Stimulated activated CD8-positive, alpha-beta memory T cell treated with anti-CD3 and anti-CD28 coated beads, Interleukin-12 subunit alpha, Interleukin-12 subunit beta, amount 100 ng/mL, for 4 hours (primary cell): ENCODE measurements around the gene TRIM68.
A peak's percentile ranks its signal among the peaks of the same experiment; 100 is the strongest.

ENCODE experiments used
- DNase-seq: peaks from one replicate; pipeline ENCODE4 v3.0.0-alpha.2; 2020; ENCODE audit warnings: low read depth

Gene TRIM68, protein sequence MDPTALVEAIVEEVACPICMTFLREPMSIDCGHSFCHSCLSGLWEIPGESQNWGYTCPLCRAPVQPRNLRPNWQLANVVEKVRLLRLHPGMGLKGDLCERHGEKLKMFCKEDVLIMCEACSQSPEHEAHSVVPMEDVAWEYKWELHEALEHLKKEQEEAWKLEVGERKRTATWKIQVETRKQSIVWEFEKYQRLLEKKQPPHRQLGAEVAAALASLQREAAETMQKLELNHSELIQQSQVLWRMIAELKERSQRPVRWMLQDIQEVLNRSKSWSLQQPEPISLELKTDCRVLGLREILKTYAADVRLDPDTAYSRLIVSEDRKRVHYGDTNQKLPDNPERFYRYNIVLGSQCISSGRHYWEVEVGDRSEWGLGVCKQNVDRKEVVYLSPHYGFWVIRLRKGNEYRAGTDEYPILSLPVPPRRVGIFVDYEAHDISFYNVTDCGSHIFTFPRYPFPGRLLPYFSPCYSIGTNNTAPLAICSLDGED

DNA sequence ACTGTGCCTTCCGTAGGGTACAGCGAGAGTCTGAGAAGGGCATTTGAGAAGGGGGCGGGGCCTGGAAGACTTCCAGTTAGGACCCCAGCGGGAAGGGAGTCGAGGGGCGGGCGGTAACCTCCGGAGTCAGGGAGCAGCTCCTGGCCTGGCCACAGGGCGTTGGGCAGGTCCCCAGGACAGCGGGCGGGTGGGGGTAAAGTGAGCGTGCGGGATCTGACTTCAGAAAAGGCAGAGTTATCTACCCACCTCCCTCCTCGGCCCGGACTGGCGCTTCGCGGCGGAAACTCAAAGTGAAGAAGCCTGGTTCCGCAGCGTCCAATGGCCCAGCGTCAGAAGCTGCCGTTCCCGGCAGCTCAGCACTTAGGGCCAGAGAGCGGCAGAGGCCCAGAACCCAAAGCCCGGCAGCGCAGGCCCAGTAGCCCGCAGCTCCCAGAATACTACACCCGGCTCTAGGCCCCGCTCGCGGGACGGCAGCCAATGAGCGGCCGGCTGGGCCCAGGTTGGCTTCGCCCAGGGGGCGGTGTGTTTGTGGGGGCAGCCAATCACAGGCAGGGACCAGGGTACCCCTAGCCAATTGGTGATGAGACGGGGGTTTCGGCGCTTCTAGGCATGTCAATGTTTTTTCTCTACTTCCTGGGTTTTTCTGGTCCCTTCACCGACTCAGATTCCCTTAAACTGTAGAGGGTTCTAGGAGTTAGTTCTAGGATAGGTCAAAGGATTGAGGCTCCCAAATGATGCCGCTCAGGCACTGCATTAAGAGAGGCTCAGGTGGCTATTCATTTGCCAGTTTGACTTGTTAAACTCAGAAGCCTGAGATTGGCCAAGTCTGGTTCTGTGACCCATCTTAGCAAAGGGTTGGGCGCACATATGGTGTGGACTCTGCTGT, at the start of gene TRIM68:
Gene TRIM68, minus strand, starts transcription at position 451 of the 886 bp plus-strand sequence. CDS start 2,727 bp downstream, outside the sequence.
- peak; percentile 91 for DNase-seq

DNA sequence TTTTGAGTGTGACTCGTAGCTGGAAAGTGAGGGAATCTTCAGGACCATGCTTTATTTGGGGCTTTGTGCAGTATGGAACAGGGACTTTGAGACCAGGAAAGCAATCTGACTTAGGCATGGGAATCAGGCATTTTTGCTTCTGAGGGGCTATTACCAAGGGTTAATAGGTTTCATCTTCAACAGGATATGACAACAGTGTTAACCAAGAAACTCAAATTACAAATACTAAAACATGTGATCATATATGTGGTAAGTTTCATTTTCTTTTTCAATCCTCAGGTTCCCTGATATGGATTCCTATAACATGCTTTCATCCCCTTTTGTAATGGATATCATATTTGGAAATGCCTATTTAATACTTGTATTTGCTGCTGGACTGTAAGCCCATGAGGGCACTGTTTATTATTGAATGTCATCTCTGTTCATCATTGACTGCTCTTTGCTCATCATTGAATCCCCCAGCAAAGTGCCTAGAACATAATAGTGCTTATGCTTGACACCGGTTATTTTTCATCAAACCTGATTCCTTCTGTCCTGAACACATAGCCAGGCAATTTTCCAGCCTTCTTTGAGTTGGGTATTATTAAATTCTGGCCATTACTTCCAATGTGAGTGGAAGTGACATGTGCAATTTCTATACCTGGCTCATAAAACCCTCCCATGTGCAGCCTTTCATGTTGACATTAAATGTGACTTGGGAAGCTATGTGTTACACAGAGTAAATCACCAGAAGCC, 46.8 kb upstream of the TRIM68 start:
- no peak for DNase-seq

DNA sequence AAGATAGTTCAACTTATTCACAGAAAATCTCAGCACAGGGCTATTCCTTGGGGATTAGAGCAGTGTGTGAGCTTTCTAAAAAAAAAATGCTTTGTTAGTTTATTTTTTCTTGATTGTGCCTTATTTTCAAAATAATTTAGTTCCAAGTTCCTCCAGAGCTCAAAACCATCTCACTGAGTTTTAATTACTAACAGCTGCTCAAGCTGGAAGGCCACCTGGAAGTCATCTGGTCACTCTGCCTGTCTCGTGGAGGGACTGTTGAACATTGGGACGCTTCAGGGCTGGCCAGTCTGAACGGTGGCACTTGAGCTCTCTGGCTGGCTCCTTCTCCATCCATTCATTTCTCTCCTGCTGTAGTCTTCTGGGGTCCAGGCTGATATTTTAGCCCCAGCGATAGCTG, 39.7 kb upstream of the TRIM68 start:
- DNase-seq, result no peak

DNA sequence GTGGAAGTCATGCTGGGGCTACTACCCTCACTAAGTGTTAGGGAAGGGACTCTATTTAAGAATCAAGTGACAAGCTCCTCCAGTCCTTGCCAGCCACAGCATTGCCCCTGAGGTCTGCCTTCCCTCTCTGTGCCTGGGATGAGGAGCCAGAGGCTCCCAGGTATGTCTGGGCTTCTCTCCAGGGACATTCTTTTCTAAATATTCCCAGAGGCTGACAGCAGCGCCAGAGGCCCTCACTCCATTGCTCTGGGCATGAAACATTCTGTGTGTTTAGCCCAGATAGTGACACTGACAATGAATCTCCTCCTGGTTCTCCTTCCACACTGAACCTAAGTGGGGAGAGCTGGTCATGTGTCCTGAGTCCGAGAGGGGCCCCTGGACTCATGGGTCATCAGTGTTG, 37.9 kb upstream of the TRIM68 start:
- DNase-seq, result no peak

DNA sequence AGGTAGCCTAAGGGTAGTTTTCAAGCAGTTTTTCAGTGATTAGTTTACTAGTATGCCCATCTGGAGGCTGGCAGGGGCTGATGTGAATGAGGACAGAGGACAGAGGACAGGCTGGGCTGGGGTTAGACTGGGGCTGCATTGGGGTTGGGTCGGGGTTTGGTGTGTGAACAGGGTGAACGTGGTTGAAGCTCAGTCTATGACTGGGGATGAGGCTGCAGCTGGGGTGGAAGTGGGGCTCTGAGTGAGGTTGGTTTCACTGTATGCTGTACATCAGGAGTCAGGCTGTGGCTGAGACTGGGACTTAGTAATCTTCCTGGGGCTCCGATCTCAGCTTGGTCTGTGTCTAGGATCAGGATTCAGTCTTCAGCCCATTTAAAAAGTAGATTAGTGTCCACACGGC, 36.2 kb upstream of the TRIM68 start:
- no peak for DNase-seq

DNA sequence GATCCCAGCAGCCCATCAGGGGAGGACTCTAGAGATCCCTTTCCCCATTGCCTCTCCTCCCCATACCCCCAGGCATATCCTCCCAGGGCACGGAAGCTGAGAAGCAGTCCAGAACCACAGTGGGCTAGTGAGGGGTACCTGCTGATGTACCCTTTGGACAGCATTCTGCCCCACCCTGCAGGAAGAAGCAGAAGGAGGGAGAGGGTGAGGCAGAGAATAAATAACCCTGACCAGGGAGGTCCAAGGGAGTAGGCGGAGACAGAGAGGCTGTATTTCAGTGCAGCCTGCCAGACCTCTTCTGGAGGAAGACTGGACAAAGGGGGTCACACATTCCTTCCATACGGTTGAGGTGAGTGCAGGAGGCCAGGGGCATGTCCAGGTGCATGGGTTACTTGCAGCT, 35.7 kb upstream of the TRIM68 start, which contains the start of gene OR51E1:
Gene OR51E1, plus strand, starts transcription at position 301 of the 400 bp plus-strand sequence. CDS start 8,545 bp downstream, outside the sequence.
- DNase-seq, result no peak

DNA sequence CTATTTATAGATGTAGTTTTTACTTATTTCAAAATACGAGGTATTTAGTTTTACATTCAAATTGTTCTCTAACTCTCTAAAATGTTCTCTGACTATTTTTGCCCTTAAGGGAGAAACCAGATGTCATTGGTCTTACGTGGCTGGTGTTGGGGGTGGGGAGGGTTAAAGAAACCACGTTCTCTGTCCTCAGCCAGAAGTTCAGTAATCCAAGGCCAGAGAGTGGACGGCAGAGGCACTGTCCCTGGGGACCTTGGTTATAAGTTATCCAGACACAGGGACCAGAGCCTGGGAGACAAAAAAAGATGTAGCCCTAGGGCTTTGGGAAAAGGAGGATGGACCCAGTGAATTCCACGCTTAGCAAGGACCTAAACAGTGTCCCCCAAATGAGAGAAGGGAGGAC, 35.0 kb upstream of the TRIM68 start:
- no peak for DNase-seq

DNA sequence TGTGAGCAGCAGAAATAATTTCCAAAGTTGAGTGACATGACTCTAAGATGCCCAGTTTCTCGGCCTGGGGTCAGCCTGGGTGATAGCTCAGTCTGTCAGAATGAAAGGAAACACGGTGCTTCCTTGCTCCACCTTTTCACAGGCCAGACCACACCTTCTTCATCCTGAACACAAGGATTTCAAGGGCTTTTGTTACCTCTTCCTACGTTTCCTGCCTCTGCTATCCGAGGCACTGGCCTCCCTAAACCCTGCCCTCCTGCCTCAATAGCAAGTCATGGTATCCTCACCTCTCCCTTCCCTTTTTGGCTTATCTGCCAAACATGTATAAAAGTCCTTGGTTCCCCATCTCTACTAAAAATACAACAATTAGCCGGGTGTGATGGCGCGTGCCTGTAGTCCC, 34.0 kb upstream of the TRIM68 start:
- no peak for DNase-seq

DNA sequence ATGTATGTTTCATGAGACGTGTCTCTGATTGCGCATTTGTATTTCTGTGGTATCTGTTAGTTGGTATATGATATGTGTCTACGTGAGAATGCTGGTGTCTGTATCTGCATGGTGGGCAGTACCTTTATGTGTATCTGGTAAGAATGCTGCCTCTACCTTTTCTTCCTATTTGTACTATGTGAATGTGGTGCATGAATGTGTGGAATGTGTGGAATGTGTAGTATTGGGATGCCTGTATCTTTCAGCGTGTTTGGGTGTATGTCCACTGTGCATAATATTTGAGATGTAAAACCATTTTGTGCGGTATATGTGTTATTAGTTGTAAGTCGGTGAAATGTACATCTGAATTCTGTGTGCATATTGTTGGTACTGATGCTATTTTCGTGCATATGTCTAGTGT, 33.5 kb upstream of the TRIM68 start:
- DNase-seq, result no peak

DNA sequence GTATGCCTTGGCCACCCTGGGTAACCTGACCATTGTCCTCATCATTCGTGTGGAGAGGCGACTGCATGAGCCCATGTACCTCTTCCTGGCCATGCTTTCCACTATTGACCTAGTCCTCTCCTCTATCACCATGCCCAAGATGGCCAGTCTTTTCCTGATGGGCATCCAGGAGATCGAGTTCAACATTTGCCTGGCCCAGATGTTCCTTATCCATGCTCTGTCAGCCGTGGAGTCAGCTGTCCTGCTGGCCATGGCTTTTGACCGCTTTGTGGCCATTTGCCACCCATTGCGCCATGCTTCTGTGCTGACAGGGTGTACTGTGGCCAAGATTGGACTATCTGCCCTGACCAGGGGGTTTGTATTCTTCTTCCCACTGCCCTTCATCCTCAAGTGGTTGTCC, 31.9 kb upstream of the TRIM68 start:
- no peak for DNase-seq

DNA sequence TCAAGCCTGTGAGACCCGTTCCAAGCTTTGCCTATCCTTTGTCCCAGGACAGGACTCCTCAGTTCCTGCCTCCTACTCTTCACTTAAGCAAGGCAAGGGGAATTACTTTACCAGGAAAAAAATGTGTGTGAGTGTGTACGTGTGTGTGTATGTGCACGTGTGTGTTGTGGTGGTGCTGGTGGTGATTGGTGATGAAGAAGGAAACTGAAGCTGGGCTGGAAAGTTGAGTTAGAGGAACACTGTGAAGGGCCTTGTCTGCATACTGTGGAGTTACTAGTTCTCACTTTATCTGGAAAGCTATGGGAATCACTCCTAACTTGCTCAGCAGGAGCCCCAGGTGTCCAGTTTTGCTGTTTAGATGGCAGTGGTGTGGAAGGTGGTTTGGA, 29.6 kb upstream of the TRIM68 start:
- DNase-seq, result no peak

DNA sequence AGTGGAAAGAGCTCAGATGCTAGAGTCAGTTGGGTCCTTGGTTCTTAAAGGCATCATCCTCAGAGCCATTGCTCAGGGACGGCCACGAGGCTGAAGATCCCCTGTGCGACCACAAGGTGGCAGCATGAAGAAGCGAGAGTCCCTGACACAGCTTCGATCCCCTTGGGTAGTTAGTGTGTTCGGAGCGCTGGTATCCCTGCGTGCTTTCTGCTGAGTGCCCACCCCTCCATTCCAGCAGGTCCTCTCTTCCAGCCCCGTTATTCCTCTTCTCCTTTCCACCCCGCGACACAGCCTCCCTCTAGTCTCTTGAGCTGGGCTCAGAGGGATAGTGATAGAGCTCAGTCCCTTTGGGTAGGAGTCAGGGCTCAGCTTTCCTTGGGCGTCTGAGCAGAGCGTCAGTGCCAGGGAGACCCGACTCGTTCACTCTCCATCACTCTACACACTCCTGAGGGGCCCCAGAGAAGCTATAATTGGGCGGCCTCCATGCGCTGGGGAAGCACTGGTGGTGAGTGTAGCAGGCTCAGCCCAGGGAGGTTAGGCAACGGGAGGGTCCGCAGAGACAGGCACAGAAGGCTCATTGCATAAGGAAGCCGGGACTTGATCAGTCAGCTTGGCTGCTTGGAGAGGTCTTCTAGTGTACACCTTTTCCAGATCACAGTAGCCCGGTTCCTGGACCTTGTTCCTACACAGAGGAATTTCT, 29.1 kb upstream of the TRIM68 start, which contains the start of gene OR51D1:
Gene OR51D1, plus strand, starts transcription at position 516 of the 700 bp plus-strand sequence. CDS start 2,314 bp downstream, outside the sequence.
- DNase-seq, result peak; percentile 30

DNA sequence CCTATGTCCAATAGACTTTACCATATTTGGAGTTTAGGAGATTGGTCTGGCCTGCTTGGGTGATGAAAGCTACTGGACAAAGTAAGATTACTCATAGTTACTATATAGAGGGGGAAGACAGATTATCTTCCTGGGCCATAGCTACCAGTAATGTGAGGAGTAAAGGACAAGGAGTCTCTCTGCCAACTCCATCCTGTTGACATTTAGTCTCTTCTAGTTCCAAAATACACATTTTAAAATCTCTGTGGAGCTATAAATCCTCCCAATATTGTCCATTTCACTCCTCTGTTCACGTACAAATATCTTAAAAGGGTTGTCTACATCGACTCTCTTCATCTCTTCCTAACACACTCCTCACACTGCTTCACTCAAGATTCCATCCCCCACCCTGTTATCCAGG, 28.1 kb upstream of the TRIM68 start:
- DNase-seq, result no peak

DNA sequence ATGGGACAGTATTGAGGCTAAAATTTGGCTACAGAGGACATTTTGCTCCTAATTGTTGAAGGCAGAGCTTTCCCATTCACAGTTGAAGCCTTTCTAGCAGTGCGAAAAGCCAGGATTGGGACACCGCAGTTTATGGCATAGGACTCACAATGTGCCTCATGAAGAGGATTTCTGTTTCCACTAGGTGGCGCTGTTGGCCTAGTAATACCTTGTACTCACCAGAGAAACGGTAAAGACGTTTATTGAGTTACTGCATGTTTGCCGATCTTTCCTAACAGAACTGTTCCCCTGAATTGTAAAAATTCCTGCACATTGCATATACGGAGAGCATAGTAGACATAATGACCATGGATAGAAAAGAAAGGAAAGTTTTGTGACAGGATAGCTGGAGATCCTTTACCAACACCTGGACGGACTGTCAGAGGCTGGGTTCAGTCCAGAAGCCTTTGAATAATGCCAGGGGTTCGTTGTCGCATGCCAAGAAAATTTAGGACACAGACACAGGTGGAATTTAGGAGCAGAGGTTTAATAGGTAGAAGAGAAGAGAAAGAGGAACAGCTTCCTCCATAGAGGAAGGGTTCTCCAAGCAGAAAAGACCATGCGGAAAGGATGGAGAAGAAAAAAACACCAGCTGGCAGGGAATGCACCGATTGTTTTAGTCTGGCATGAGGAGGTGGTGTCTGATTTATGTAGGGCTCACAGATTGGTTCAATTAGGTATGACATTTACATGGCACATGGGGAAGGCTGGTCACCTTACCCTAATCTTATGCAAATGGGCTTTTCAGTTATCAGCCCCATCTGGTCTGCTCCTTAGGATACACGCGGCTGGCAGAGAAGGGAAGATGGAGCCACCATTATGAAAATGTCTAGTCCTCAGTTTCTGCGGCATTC, 18.4 kb upstream of the TRIM68 start:
- DNase-seq, result no peak

DNA sequence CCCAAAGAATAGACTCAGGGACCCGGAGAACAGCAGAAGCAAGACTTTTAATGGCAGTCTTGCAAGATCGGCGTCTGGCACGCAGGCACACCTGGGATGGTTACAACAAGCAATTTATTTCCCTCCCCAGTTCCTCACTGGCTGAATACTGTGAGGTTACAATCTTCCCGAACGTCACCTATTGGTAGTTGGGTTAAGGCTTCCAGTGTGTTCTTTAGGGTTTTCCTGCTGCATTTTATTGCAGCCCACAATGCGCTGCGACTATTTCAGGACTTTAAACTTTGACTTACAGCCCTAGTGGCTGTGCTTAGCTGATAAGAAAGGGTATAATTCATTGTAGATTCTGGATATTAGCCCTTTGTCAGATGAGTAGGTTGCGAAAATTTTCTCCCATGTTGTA, 11.5 kb upstream of the TRIM68 start:
- DNase-seq, result no peak

DNA sequence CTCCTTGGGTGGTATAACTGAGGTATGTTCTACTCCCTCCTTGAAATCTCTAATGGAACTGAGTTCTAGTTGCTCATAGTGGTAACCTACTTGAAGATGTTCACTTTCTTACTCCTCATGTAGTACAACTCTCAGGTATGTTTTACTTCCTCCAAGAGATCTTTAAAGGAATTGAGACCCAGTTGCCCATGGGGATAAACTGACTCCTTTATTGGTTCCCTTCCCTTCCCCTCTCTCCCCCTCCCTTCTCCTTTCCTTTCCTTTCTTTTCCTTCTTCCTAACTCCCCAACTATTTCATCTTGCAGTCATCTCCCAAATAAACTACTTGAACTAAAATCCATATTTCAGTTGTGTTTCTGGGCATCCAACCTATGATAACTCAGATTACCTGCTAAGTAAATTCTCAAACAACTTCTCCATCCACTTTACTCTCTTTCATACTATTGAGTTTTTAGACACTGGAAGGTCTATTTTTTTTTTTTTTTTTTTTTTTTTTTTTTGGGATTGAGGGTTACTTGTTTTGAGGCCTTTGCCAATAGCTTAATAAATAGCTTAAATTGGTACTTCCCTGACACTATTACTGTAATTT, 7.9 kb upstream of the TRIM68 start:
- no peak for DNase-seq

DNA sequence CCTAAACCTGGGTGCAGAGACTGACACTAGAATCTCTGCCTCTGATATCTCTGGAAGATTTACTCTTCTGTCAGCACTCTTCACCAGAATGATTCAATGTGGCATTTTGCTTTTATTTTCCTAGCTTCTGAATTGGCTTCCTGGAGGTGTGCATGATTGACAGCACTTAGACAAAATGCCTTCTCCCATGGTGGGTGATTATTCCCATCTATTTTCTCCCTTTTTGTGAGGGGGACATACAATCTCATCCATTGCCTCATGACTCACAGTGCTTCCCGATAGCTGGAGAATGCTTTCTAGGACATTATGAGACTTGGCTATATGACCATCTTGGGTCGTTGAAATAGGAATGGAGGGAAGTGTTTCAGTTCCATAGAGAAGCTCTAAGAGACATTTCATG, 4.0 kb upstream of the TRIM68 start:
- DNase-seq, result no peak

DNA sequence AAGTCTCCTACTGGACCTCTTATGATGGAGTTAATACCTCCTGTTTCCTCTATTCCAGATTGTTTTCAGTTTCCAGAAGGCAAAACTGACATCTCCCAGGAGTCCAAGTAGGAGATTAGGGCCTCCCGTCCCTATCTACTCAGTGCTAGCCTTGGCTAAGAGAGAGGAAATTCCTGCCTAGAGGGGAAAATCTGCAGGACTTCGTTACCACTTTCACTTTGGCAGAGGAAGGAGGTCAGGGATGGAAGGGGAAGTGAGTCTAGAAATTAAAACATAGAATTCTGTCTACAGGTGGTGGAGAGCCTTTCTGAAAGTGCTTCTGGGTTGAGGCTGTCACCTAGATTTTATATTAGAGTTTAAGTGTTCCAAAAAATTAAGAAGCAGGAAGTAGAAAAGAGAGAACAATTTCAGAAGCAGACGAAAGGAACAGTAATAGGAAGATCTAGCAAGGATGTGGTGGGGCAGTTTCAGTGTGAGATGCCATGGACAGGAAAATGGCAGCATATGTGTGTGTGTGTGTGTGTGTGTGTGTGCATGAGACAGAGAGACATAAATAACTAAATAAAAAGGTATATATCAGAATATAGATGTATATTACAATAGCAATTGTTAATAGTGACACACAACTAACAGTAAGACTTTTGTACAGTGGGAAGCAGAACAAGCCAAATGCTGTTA, 2.4 kb upstream of the TRIM68 start:
- DNase-seq, result no peak

DNA sequence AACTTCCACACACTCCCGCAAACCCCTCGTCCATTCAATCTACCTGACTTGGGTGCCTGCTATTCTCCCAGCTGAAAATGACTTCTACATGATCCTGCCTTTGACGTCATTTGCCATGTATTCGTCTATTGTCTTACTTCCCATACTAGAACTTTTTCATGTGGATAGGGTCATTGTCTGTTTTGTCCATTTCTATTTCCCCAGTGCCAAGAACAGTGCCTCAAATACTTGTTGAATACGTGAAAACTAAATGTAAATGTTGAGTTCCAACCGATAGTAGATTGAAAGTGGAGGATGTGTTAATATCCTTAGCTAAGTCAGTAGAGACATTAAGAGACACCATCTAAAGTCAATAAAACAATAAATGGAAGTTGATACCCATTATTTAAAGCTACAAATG, 935 bp downstream of the TRIM68 start:
- DNase-seq, result no peak
